HPDE6-E6E7 (cell line): Measurements from ENCODE around the gene PGLYRP1.
A peak's percentile ranks its signal among the peaks of the same experiment; 100 is the strongest.

Experiments used
- DNase-seq: peaks from one replicate; pipeline ENCODE4 v3.0.0; 2011; ENCODE audit warnings: missing footprints; ENCODE audit errors: extremely low spot score

The PGLYRP1 gene

GRCh38 chr19:46022431-46023310 is at the start of gene PGLYRP1:
Gene PGLYRP1 (minus strand): TSS chr19:46023053. CDS start chr19:46023021, 32 bp downstream.
- no peak for DNase-seq

DNA sequence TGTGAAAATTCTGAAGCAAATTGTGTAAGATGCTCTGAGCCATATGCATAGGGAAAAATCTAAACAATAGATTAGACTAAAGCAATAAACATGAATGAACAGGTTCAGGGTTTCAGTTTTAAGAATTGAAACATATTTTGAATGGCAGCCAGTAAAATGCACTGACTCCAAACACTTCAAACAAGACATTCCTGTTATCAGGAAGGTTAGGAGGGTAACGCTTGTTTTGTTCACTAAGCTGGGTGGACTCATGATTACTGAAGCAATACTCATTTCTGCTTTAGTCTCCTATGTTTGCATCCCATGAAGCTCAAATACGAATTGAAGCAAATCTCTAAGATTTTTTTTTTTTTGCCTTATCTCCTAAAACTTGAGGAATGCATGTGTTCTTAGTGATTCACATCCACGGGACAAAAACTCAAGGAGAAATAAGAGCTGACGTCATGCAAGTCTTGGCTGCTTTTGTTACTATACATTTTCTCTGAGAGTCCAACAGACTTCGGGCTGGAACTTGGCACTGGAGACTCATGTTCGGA is 47.0 kb upstream of the PGLYRP1 start:
- DNase-seq = peak; percentile 71

- peak; percentile 87 for DNase-seq
Observed at GRCh38 chr19:46068345-46069258, 45.7 kb upstream of the PGLYRP1 start.

- DNase-seq = no peak
Observed at GRCh38 chr19:46067691-46068090, 44.8 kb upstream of the PGLYRP1 start.

GRCh38 chr19:46066471-46066870 is 43.6 kb upstream of the PGLYRP1 start:
- DNase-seq = no peak

DNA sequence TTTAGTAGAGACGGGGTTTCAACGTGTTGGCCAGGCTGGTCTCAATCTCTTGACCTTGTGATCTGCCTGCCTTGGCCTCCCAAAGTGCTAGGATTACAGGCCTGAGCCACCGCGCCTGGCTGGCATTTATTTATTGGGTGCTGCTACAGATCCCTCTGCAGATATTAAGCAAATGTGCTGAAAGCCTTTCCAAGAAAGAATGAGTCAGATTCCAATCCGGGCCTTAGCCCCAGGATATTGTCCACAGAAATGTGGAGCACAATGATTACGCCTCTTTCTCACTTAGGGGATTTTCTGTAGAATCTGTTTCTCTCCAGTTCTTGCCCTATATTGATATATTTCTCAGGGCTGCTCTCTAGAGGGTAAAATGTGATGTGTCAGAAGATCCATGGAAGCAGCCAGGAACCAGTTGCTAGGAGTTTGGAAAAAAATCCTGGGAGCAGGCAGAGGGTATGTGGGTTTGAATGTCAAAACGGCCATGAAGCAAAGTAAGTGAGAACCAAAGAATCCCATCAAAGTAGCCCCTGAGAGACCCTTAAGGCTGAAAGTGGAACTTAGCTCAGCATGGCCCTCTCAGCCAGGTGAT is 42.7 kb upstream of the PGLYRP1 start:
- DNase-seq = no peak

DNA sequence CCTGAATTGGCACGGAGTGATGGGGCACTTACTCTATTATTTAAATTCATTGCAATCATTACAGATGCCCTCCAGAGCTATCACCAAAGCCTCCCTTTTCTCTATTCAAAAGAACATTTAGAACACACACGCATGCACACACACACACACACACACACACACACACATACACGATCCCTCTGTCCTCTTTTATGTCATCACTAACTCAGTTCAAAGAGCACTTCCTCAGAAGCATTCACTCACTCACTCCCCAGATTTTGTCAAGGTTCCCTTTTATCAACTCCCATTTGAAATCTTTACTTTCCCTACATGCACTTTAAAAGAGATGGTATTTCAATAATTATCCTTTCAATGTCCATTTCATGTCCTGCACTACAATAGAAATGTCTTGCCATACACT is 40.3 kb upstream of the PGLYRP1 start:
- DNase-seq = no peak

DNA sequence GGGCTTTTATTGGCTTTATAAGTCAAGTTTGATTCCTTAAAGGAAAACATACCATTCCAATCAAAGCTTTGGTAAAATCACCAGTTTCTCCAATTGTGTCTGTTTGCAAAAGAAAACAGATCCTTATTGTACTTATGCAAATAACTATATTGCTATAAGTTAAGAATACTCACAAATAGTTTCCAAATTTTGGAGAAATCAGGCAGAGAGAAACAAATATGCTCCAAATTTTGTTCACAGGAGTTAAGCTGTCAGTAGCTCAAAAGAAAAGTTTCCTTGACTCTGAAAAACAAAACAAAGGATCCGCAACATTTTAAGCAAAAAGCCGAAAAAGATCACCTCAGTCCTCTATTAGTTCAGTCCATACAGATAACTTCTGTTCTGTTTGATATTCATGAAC is 37.2 kb upstream of the PGLYRP1 start:
- no peak for DNase-seq

GRCh38 chr19:46058778-46059177 is 35.9 kb upstream of the PGLYRP1 start:
- no peak for DNase-seq

DNA sequence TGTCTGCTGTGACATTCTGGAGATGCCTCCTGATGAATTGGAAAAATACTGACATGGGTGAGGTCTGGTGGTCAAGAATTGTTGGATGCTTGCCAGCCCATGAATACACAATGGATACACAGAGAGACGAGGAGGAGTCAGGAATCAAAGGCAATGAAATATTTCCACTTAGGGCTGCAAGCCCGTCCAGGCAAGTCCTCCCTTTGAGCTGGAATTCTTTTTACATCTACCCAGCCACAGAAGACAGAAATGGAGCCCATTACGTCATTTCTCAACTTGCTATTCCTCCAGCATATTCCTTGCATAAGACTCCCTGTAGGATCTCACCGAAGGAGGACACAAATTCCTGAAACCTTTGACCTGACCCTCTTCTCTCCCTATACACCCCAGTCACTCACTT is 33.7 kb upstream of the PGLYRP1 start:
- DNase-seq = no peak

DNA sequence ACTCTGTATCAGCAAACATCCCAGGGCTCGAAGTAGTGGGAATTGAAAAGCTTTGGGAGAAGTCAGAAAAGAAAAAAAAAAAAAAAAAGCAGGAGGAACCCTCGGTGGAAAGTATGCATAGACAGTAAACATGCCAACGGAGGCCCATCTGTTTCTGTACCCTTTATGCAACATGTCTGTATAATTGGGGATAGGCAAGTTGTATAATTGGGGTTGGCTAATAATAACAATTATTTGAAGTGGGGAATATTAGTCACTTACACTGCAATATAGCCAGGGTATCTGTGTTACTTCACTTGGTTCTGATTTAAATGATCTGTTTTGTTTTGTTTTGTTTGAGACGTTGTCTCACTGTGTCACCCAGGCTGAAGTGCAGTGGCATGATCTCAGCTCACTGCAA is 30.0 kb upstream of the PGLYRP1 start:
- DNase-seq = no peak

DNA sequence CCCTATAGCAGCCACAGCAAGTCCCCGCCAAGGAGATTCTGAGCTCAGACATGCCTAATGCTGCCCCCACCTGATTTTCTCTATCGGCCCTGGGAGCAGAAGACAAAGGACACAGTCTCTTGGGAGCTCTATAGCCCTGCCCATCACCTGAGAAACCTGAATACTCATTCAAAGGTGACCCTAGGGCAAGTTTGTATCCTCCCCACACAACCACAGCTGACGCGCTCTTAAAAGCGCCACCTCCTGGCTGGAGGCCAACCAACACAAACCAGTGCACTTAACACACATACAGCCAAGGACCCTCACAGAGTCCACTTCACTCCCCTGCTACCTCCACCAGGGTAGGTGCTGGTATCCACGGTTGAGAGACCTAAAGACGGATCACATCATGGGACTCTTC is 26.7 kb upstream of the PGLYRP1 start:
- DNase-seq = no peak

DNA sequence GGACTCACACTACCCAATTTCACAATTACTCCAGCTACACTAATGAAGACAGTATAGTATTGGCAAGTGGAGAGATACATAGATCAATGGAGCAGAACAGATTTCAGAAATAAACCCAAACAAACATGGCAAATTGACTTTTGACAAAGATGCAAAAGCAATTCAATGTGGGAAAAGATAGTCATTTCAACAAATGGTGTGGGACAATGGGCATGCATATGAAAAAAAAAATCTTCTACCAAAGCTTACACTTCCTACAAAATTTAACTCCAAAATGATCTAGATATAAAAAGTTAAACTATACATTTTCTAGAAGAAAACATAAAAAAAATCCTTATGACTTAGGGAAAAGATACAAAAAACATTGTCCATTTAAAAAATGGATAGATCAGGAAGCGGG is 20.7 kb upstream of the PGLYRP1 start:
- DNase-seq = no peak

DNA sequence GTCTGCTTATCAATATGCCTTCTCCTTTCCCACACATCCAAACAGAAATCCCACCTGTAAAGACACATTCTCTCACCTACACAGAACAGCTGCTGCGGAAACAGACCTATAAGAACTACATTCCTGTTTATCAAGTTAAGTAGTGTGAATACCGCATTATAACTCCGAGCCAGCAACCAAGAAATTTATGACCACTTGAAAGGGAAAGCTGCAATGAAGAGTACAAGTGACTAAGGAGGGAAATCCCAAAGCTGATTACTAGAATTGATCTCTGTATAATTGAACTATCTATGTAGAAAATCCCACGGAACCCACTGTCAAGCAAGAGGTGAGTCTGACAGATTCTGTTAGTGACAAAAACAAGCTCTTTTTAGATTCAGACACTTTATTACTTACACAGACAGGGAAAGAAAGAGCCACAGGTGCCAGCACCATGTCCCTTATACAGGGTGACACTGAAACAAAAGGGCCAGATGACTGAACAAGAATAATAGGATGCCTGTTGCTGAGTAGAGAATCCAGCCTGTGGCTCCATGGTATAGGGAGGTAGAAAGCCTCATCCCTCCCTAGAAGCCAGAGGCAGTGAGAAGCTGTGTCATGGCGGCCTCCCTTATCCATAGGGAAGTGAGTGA is 19.5 kb upstream of the PGLYRP1 start:
- no peak for DNase-seq

GRCh38 chr19:46040952-46041500 is 18.2 kb upstream of the PGLYRP1 start, which contains the start of gene IGFL4:
Gene IGFL4 (minus strand): TSS chr19:46041002. CDS start chr19:46040962, 40 bp downstream.
- DNase-seq = no peak

- DNase-seq = no peak
Observed at GRCh38 chr19:46040125-46040524, 17.3 kb upstream of the PGLYRP1 start.

DNA sequence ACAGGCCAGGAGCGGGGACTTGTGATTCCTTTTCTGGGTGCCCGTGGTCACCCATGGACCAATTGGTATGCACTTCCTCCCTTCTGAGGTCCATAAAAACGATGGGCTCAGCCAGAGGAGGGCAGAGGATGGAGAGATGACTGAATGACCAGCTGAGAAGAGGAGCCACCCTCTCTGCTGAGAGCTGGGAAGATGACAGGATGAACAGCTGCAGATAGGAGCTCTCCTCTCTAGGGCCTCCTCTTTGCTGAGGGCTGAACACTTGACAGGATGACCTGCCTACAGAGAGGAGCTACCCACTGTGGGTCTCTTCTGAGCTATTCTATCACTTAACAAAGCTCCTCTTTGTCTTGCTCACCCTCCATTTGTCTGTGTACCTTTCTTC is 13.9 kb upstream of the PGLYRP1 start:
- no peak for DNase-seq

DNA sequence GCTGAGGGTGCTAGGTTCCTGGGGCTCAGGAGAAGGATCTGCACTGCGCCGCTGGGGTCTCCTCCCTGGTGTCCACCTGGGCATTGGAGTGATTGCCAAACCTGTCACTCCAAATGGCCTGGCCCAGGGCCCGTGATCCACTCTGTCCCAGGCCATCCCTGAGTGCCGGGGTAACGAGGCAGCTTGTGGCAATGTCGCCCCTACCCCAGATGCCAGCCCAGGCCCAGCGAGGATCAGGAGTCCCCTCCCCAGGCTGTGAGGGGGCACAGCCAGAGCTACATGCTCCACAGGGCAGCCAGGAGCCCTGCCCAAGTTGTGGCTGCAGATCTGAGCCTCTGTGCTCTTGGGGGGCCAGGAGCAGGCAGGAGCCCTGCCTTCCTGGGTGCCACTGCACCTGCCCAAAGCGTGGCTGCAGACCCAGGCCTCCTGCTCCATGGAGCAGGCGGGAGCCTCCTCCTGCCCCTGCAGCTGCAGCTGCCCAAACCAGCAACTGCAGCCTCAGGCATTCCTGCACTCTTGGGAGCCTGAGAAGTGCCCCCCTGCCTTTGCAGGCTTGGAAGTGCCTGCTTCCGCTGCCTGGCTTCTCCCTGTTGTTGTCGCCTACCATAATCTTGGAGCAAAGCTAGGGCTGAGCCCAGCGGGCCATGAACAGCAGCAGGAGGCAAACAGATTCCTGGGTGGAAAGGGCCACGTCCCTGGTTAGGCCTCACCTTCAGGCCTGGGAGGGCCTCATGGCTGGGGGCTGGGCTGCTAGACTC is 13.3 kb upstream of the PGLYRP1 start:
- DNase-seq = no peak

DNA sequence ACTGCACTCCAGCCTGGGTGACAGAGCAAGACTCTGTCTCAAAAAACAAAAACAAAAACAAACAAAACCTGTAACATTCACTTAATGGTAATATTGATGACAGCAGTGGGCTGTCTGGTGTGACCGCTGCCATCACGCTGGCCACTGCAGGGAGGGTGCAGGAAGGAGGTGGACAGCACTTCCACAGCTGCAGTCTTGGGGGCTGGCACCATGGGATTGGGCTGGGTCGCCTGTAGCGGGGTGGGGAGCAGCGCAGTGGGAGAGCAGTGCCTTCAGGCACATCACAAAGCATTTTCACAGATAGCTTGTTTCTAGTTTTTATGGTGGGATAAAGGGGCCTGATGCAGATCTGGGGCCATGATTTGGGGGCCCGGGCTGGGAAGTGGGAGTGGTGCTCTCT is 12.7 kb upstream of the PGLYRP1 start:
- no peak for DNase-seq

- DNase-seq = no peak
Observed at GRCh38 chr19:46033401-46033800, 10.5 kb upstream of the PGLYRP1 start.
